K562 (cell line): ENCODE data around the gene CRABP1. TPM values are rescaled to one million over a fixed set of nuclear protein-coding genes. Genes with fewer than 3 reads are reported as not detected.
A peak's percentile ranks its signal among the peaks of the same experiment; 100 is the strongest.

Experiments
- ATAC-seq: fragments of 200-7000 bp; cut with Tn5 transposase; 3 replicates; pipeline ENCODE4 v1.9.1; 2020; ENCODE audit warnings: moderate library complexity
- BruUV-seq: library from RNA; stranded (reverse); fragments of 400-500 nt; replicated peaks from 2 replicates; lab custom pipeline; 2021; lab: Mats Ljungman, UMichigan
- CTCF ChIA-PET: fragments of 300-600 bp; formaldehyde crosslinking; extraction: SDS; loops from one replicate; lab custom pipeline; 2021; ENCODE audit warnings: low intra/inter-chr PET ratio; lab: Yijun Ruan, JAX
- POLR2A ChIA-PET: fragments of 300-600, 350-650 bp; sonication (Branson Sonifier 250); formaldehyde crosslinking; extraction: SDS; loops from one replicate; lab custom pipeline; 2021; ENCODE audit warnings: antibody characterized with exemption, inconsistent platforms; lab: Yijun Ruan, JAX
- DNase-seq, 4 experiments: peaks; one replicate each; pipeline versions ENCODE4 v3.0.0 to v3.0.0-alpha.2; 2011 to 2018; ENCODE audit warnings: low spot score in 3 of 4, mixed read lengths in 3 of 4; ENCODE audit errors: extremely low read depth in 1 of 4
- FAIRE-seq: peaks from 2 replicates; lab custom pipeline; 2011; peaks lifted over from hg19 to GRCh38; lab: Jason Lieb, UNC
- H2AFZ ChIP-seq: 2 replicates; pipeline ENCODE4 v1.6.0; 2011; ENCODE audit warnings: low read depth, low read length, control low read depth, inconsistent platforms
- H3K27ac ChIP-seq: fragments of 200-600 bp; 3 replicates; pipeline ENCODE4 v1.8.0; 2011; ENCODE audit warnings: low read depth, mild to moderate bottlenecking, control low read depth, inconsistent platforms, low read length, moderate library complexity, mixed read lengths; ENCODE audit errors: extremely low read depth
- H3K27me3 ChIP-seq, 2 experiments: fragments of 300-600 bp in 1 of 2; 2 replicates in 1 of 2; 3 replicates in 1 of 2; pipeline versions ENCODE4 v1.6.0 to v1.8.0; 2011; ENCODE audit warnings: inconsistent platforms in 2 of 2, low read length in 2 of 2, mild to moderate bottlenecking in 1 of 2, mixed read lengths in 1 of 2, moderate library complexity in 1 of 2; ENCODE audit not compliant: control insufficient read depth in 2 of 2, insufficient read depth in 2 of 2
- H3K36me3 ChIP-seq: fragments of 300-600 bp; 3 replicates; pipeline ENCODE4 v1.8.0; 2011; ENCODE audit warnings: mild to moderate bottlenecking, low read length, inconsistent platforms; ENCODE audit not compliant: control insufficient read depth, insufficient read depth
- H3K4me1 ChIP-seq, 2 experiments: fragments of 200-600 bp in 1 of 2; replicated peaks in 1 of 2; 2 replicates in 1 of 2; 3 replicates in 1 of 2; pipeline versions ENCODE4 v1.5.1 to v1.8.0; 2011; ENCODE audit warnings: inconsistent platforms in 2 of 2, low read length in 2 of 2, mild to moderate bottlenecking in 1 of 2, mixed read lengths in 1 of 2, moderate library complexity in 1 of 2; ENCODE audit not compliant: control insufficient read depth in 2 of 2, insufficient read depth in 2 of 2
- H3K4me2 ChIP-seq: 2 replicates; pipeline ENCODE4 v1.6.1; 2011; ENCODE audit warnings: low read length, control low read depth, inconsistent platforms, mixed read lengths; ENCODE audit not compliant: insufficient read depth
- H3K4me3 ChIP-seq: fragments of 200-600 bp; sonication (generic), shearing (Covaris generic); 2 replicates; pipeline ENCODE4 v1.5.1; 2016; ENCODE audit warnings: control low read depth, inconsistent platforms
- H3K79me2 ChIP-seq: fragments of 200-600 bp; 3 replicates; pipeline ENCODE4 v1.8.0; 2011; ENCODE audit warnings: low read length, inconsistent platforms; ENCODE audit not compliant: control insufficient read depth, insufficient read depth
- H3K9ac ChIP-seq, 2 experiments: 2 replicates each; pipeline versions ENCODE4 v1.6.0 to v1.6.1; 2011; ENCODE audit warnings: low read depth in 2 of 2, low read length in 2 of 2, control low read depth in 1 of 2, inconsistent platforms in 1 of 2, mild to moderate bottlenecking in 1 of 2, mixed read lengths in 1 of 2; ENCODE audit not compliant: insufficient read depth in 1 of 2
- H3K9me1 ChIP-seq: one replicate; pipeline ENCODE4 v1.6.0; 2011; ENCODE audit warnings: inconsistent platforms, mild to moderate bottlenecking, low read length, moderate library complexity; ENCODE audit not compliant: control insufficient read depth, insufficient read depth
- H3K9me3 ChIP-seq: replicated peaks from 2 replicates; pipeline ENCODE4 v1.5.1; 2011; ENCODE audit warnings: low read depth, low read length, inconsistent platforms; ENCODE audit not compliant: control insufficient read depth, insufficient read depth
- H4K20me1 ChIP-seq: replicated peaks from 2 replicates; pipeline ENCODE4 v1.6.1; 2011; ENCODE audit warnings: low read length, inconsistent platforms, mixed read lengths; ENCODE audit not compliant: control insufficient read depth, insufficient read depth
- CHD7 ChIP-seq: fragments of 200-600 bp; sonication (generic); IDR thresholded peaks from one replicate; pipeline ENCODE4 v1.6.1; 2012; ENCODE audit warnings: mild to moderate bottlenecking, low read depth, low read length, inconsistent platforms
- FOXK2 ChIP-seq, 2 experiments: fragments of 450-650 bp; IDR thresholded peaks in 1 of 2; conservative IDR thresholded peaks in 1 of 2; 2 replicates each; pipeline ENCODE4 v1.6.1; 2016; ENCODE audit warnings: low read depth in 2 of 2, mild to moderate bottlenecking in 1 of 2
- JUN ChIP-seq, 2 experiments: sonication (generic) in 1 of 2; formaldehyde crosslinking in 1 of 2; IDR thresholded peaks; 2 replicates each; pipeline versions ENCODE4 v1.6.1 to v1.8.0; 2012 to 2022; ENCODE audit warnings: borderline replicate concordance in 2 of 2, mild to moderate bottlenecking in 2 of 2, improper control_type of control experiment in 1 of 2, low read depth in 1 of 2, low read length in 1 of 2, missing genetic modification reagents in 1 of 2
- KHSRP ChIP-seq: fragments of 450-650 bp; IDR thresholded peaks from 2 replicates; pipeline ENCODE4 v1.6.1; 2017
- POLR2AphosphoS5 ChIP-seq: IDR thresholded peaks from 2 replicates; pipeline ENCODE4 v1.6.1; 2011; ENCODE audit warnings: mild to moderate bottlenecking, low read depth, low read length, moderate library complexity; ENCODE audit not compliant: control insufficient read depth, insufficient read depth
- PURB ChIP-seq: sonication (generic); formaldehyde crosslinking; IDR thresholded peaks from 2 replicates; pipeline ENCODE4 v1.9.0; 2021; ENCODE audit warnings: low read depth, mild to moderate bottlenecking, missing genetic modification reagents
- RHOXF2B ChIP-seq: fragments of 250-450 bp; sonication (Bioruptor Pico); conservative IDR thresholded peaks from 2 replicates; pipeline ENCODE4 v1.5.1; 2021
- TAF9B ChIP-seq: fragments of 450-650 bp; IDR thresholded peaks from 2 replicates; pipeline ENCODE4 v1.6.1; 2018; ENCODE audit warnings: mild to moderate bottlenecking; ENCODE audit not compliant: partially characterized antibody
- TGIF2 ChIP-seq: sonication (generic); formaldehyde crosslinking; IDR thresholded peaks from 2 replicates; pipeline ENCODE4 v1.8.1; 2022; ENCODE audit warnings: mild to moderate bottlenecking, missing genetic modification reagents, moderate library complexity
- ZNF212 ChIP-seq: fragments of 450-650 bp; formaldehyde crosslinking; IDR thresholded peaks from 2 replicates; pipeline ENCODE4 v1.4.0; 2020; ENCODE audit warnings: mild to moderate bottlenecking
- ZNF778 ChIP-seq: fragments of 450-650 bp; formaldehyde crosslinking; IDR thresholded peaks from 2 replicates; pipeline ENCODE4 v1.4.0; 2020; ENCODE audit warnings: mild to moderate bottlenecking, moderate library complexity
- WGBS: fragments of 100-300 bp; shearing (Covaris generic); methylation state at CpG from one replicate; pipeline ENCODE4 v1.1.6; 2016; ENCODE audit warnings: low coverage, mixed read lengths; ENCODE audit not compliant: insufficient coverage; ENCODE audit errors: missing lambda C conversion rate; 5-methylcytosine and 5-hydroxymethylcytosine counted together
- in situ Hi-C: fragments of 300-500 bp; cut with MboI; formaldehyde crosslinking; loops from 4 replicates; pipeline ENCODE4 v1.15.0; 2018; ENCODE audit warnings: inconsistent platforms, mixed read lengths
- intact Hi-C: fragments of 100-400 bp; cut with micrococcal nuclease; formaldehyde crosslinking; loops from 2 replicates; pipeline ENCODE4 v1.14.2; 2022
- polyA plus RNA-seq, 8 experiments: library from polyadenylated mRNA; depleted of rRNA in 4 of 8; stranded (reverse) in 5 of 8; unstranded in 3 of 8; fragments of >200 nt; fragmentation: Nextera tagmentation in 2 of 8; fragmentation: Illumina TruSeq in 1 of 8; extraction: Ambion mirVana in 2 of 8; extraction: Trizol in 1 of 8; gene quantifications; 2 replicates each; pipeline versions ENCODE4 v1.2.1 to v1.2.3, GENCODE V29; 2011 to 2014; ENCODE audit warnings: inconsistent platforms in 1 of 8, missing spikeins in 1 of 8
- total RNA-seq, 7 experiments: library from RNA; depleted of rRNA in 6 of 7; stranded (reverse); fragments of >200 nt in 6 of 7; fragmentation: Illumina TruSeq in 2 of 7; extraction: Trizol in 2 of 7; gene quantifications; 2 replicates each; pipeline versions ENCODE4 v1.2.1 to v1.2.3, GENCODE V29; 2011 to 2021; ENCODE audit warnings: low replicate concordance in 1 of 7

CRABP1 gene
- total and polyA plus RNA-seq, 9 of the 15 experiments (the other 6 are each of a cell fraction or from before 2014, with no cell fraction given) = 0.60 TPM; not detected in 8

DNA sequence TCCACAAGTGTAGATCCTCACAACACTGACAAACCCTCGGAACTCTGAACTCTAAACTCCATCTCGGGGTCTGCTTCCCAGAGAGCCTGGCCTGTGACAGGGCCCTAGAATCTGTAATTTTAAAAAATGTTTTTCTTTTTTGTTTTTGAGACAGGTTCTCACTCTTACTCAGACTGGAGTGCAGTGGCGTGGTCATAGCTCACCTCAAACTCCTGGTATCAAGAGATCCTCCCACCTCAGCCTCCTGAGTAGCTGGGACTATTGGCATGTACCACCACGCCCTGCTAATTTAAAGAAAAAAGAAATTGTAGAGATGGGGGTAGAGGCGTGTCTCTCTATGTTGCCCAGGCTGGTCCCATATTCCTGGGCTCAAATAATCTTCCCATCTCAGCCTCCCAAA is 26.2 kb downstream of the CRABP1 start:
- Histone ChIP-seq H3K27ac (no peak overlapping the region), H3K79me2 (no peaks in the 10 kb centered on the region), H3K4me2 (no peak overlapping the region), H3K4me1 (0 out of 5 replicates have a peak, but pooled peaks cover 0 to 4% of the 10 kb centered on the region in 2 experiments), H3K4me3 (no peak overlapping the region), H3K9me1 (no peaks in the 10 kb centered on the region), H3K27me3 (peaks cover 32 to 64% of the 10 kb centered on the region in 2 experiments), H3K36me3 (no peaks in the 10 kb centered on the region), H2AFZ (no peak overlapping the region), H3K9me3 (no peaks in the 10 kb centered on the region), H3K9ac (peak overlapping the region in 1 of 2 experiments; percentile 14; a peak in 1 of 4 replicates), H4K20me1 (no peaks in the 10 kb centered on the region)
- 7% methylated on average over 5 of the region's 5 CpGs for WGBS
- in situ Hi-C loops = no loop called here
- BruUV-seq = no TSS peak
- ChIA-PET CTCF (no interaction called here), POLR2A (no interaction called here)
- DNase-seq (no peak), FAIRE-seq (no peak), ATAC-seq (no peak)
- intact Hi-C loops = no loop called here
- TF ChIP-seq RHOXF2B (no peak), ZNF778 (CRISPR knock-in tag) (no peak), POLR2AphosphoS5 (no peak), FOXK2 (conservative IDR thresholded peaks at IDR 0.05 in 1 of 2, IDR thresholded peaks at IDR 0.05 in 1 of 2; ENCODE audit: low read depth in 2 of 2) (no peak), TAF9B (no peak), CHD7 (no peak), ZNF212 (no peak), TGIF2 (CRISPR knock-in tag) (no peak), KHSRP (no peak), JUN (IDR thresholded peaks at IDR 0.05; ENCODE audit: borderline replicate concordance, low read depth, low read length) (no peak), JUN (CRISPR knock-in tag; IDR thresholded peaks at IDR 0.05; ENCODE audit: borderline replicate concordance) (no peak), PURB (CRISPR knock-in tag) (no peak)
